GM12865 (cell line): ENCODE data around the gene SNRPA1.

ENCODE experiments used
- DNase-seq: peaks from one replicate; pipeline ENCODE4 v3.0.0; 2010; ENCODE audit warnings: low read depth
- H3K4me3 ChIP-seq: 2 replicates; pipeline ENCODE4 v1.5.1; 2011; ENCODE audit warnings: mild to moderate bottlenecking, low read depth, low read length, control low read depth
- TF ChIP-seq, protein P1 (sequence below): IDR thresholded peaks from 2 replicates; pipeline ENCODE4 v1.5.1; 2011; ENCODE audit warnings: low read length, control low read depth, low read depth, inconsistent platforms; ENCODE audit not compliant: insufficient read depth; ENCODE audit errors: missing control alignments

SNRPA1 gene

DNA sequence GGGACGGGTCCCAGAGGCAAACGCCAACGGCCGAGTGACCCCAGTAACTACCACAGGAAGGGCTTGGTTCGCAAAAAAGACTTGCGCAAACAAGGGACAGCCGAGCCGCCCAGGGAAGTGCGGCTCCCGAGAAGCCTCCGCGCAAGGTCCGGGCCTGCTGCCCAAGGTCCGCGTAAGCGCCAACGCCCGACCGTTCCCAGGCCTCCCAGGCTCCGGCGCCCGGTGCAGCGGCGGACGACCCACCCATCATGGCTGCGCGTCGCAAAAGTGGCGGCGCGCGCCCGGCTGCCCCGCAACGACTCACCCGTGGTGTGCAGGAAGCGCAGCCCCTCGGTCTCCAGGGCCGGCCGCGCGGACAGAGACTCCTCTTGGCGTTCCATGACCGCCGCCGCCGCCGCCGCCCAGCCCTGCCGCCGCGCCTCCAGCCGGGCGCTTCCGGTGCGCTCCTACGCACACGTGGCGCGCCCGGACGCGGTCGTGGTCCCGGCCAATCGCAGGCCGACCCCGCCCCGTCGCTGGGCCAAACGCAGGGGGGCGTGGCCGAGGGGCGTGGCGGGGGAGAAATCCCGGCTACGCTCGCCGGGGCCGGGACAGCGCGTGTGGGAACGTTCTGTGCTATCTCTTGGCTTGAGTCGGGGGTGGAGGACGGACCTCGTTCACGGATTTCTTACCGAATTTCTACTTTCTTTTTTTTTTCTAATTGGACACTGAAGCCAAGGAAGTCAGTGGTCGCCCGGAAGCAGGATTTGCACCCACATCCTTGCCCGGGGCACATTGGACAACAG, 17.8 kb downstream of the SNRPA1 start, which contains the start of gene SELENOS:
SELENOS (minus strand) TSS at position 448 of the 785 bp plus-strand sequence; CDS start at position 380, 68 bp downstream.
- DNase-seq, result peak; percentile 93
- TF ChIP-seq, protein P1, sequence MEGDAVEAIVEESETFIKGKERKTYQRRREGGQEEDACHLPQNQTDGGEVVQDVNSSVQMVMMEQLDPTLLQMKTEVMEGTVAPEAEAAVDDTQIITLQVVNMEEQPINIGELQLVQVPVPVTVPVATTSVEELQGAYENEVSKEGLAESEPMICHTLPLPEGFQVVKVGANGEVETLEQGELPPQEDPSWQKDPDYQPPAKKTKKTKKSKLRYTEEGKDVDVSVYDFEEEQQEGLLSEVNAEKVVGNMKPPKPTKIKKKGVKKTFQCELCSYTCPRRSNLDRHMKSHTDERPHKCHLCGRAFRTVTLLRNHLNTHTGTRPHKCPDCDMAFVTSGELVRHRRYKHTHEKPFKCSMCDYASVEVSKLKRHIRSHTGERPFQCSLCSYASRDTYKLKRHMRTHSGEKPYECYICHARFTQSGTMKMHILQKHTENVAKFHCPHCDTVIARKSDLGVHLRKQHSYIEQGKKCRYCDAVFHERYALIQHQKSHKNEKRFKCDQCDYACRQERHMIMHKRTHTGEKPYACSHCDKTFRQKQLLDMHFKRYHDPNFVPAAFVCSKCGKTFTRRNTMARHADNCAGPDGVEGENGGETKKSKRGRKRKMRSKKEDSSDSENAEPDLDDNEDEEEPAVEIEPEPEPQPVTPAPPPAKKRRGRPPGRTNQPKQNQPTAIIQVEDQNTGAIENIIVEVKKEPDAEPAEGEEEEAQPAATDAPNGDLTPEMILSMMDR, result no peak
- peak within 1 kb of the TSS; percentile 79 for H3K4me3 ChIP-seq

DNA sequence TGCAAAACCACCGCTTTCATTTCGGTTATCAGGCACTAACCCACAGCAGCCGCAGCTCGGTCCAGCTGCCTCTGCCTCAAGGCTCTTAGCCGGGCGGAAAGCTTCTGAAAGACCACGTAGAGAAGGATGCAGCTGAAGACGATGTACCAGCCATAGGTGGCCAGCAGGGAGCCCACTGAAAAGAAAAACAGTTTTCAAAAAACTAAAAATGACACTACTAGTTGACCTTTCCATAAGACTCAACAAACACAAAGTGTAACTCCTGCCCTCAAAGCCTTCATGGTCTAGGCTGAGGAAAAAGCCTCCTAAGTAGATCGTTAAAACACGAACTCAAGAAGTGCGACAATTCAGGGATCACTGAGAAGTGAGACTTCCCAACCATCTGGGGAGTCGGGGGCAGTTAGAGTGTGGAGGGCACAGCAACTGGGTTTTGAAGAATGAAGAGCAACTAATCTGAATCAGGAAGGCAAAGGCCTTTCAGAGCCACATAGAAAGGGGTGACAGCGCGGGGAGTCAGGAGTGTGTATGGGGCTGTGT, 18.5 kb downstream of the SNRPA1 start:
- DNase-seq, result peak; percentile 84
- H3K4me3 ChIP-seq, result peak overlapping the region; percentile 79
- TF ChIP-seq, protein P1, result peak; percentile 41

DNA sequence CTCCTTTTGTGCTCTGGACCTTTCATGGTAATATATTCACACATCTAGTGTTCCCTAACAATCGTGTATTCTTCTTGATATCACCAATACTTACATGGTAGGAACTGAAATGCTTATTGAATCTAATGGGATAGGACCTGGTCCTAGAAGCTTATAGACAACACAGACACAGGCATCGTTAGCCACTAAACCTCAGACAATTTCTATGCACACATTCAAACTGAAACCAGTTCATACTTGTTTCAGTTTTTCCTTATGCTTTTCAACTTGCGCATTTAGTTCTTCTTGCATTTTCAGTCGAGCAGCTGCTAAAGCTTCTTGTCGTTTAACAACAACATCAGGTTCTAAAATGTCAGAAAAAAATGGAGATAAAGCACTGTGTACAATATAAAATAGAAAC, 20.0 kb downstream of the SNRPA1 start:
- peak; percentile 74 for DNase-seq
- TF ChIP-seq, protein P1, result no peak
- no peak overlapping the region; the same call in 1 of the 2 replicates for H3K4me3 ChIP-seq

DNA sequence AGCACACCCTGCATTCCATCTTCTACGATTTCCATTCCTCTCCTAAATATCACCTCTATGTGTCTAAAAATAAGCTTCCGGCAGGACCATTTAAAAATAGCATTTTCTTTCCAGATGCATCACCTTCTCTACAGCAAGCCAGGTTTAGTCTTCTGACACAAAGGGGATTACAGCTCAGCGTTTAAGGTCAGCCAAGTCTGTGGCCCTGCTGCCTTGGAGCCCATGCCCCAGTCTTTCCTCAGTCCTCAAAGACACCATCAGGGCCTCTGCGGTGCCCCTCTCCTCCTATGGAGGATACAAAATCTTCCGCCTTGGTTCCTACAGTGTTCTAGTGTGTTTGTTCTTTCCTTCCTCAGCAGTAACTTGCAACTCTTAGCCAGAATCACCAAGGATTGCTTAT, 21.5 kb downstream of the SNRPA1 start:
- DNase-seq, result no peak
- no peak overlapping the region for H3K4me3 ChIP-seq
- TF ChIP-seq, protein P1, result no peak

DNA sequence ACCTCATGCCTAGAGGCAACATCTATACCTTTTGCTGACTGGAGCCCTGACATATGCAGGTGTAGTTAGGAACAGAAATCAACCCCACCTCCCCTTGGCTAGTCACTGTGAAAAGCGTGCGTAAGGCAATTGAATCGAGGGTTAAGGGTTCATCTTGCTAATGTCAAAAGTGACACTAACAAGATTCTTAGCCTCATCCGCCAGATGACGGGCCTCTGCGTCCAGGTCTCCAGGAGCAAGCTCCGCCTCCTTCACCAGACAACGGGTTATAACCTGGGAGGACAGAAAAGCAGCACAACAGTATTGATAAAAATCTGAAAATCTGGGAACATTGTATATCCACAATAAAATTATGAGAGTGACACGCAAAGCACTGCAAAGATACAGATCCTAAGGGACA, 22.5 kb downstream of the SNRPA1 start:
- TF ChIP-seq, protein P1, result no peak
- H3K4me3 ChIP-seq, result no peak overlapping the region
- DNase-seq, result no peak

DNA sequence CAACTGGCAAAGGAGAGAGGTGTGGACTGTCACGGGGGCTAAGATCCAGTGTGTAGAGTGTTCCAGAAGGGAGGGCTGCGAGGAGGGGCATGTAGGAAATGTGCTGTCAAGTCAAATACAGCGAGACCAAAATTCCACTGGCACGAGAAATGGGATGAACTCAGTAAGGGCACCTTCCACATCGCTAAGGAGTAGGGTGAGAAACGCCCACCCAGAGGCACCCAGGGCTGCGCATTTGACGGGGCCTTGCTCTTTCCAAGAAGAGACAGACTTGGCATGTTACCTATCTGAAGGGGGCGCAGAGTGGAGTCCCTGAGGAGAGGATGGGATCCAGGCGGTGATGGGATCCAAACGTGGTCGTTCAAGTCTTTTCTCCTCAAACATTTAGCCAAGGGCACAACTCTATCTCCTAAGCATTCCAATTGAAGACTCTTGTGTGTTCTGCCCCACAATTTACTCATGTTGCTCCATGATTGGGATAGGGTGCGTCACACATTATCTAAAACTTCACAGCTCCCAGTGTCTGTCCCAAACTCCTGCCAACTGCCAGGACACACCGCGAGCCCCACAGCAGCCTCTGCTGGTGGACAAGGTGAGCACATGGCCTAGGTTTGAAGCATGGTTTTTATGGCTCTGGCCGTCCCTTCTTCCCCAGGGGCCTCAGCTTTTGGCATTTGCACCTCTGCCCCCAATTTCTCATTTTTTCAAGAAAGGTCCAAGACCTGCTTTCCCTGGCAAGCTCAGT, 25.4 kb downstream of the SNRPA1 start:
- no peak for DNase-seq
- H3K4me3 ChIP-seq, result no peak overlapping the region
- TF ChIP-seq, protein P1, result peak; percentile 35
